ENCODE measurements around the gene TRMT61A. TPM values are rescaled to one million over a fixed set of nuclear protein-coding genes. Genes with fewer than 3 reads are reported as not detected.

The TRMT61A gene
- total and polyA plus RNA-seq, 8 donors: 3.3 to 16.1 (median 7.6) TPM

DNA sequence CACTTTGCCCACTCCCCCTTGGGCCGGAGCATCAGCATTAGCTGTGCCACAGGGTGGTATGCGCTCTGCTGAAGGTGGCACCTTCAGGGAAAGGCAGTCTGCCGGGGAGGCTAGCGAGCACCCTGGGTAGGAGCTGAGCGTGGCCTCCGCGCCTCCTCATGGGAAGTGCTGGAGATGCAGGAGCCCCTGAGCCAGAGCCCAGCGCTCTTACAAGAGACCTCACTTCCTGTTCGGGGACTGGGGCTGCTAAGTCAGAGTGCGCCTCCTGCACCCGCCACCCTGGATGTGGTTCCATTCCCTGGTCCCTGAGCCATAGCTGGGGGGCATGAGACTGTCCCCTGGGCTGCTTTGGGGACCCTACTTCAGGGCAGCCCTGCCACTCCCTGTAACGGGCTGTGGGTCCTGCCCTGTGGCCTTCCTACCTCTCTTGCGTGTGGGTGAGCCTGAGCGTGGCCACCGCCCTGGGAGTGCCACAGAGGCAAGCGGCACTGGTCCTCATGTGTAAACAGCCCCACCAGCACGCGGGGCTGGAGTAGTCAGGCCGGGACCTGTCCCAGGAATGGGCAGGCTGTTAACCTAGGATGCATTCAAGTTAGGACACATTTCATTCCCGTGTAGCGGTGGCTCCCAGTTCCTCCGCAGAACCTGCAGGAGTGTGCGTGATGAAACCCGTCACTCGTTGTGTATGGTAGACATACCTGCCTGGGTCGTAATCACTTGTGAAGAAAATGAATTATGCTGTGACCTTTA, 53.1 kb downstream of the TRMT61A start:
- intact Hi-C loops (cut with DNase I): no loop called here

DNA sequence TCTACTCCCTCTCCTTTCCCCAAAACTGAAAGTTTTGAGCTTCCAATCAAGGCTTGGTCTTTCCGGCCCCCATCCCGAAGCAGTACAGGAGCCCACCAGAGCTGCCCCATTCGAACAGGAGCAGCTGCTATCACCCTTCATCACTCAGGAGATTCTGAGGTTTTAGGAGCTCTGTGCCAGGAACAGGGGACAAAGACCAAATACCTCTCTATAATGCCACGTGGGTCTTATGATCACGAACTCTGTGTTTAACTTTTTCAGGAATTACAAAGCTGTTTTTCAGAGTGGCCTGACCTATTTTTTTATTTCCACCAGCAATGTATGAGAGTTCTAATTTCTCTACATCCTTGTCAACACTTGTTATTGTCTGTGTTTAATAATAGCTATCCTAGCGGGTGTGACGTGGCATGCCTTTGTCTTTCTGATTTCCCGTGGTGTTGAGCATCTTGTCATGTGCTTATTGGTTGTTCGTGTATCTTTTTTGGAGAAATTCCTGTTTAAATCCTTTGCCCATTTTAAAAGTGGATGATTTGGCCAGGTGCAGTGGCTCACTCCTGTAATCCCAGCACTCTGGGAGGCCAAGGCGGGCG, 55.4 kb downstream of the TRMT61A start:
- no peak overlapping the region for H3K4me3 ChIP-seq
- intact Hi-C loops (cut with DNase I): no loop called here
- peaks cover 0 to 5% (median 0%) of the 10 kb centered on the region in 3 donors for H3K36me3 ChIP-seq
- no peaks in the 10 kb centered on the region for H3K9me3 ChIP-seq
- whole genome bisulfite sequencing, 2 donors: 84 to 95% methylated on average over 11 of the region's 11 CpGs
- H3K27ac ChIP-seq: no peak overlapping the region
- TF ChIP-seq, protein P1, sequence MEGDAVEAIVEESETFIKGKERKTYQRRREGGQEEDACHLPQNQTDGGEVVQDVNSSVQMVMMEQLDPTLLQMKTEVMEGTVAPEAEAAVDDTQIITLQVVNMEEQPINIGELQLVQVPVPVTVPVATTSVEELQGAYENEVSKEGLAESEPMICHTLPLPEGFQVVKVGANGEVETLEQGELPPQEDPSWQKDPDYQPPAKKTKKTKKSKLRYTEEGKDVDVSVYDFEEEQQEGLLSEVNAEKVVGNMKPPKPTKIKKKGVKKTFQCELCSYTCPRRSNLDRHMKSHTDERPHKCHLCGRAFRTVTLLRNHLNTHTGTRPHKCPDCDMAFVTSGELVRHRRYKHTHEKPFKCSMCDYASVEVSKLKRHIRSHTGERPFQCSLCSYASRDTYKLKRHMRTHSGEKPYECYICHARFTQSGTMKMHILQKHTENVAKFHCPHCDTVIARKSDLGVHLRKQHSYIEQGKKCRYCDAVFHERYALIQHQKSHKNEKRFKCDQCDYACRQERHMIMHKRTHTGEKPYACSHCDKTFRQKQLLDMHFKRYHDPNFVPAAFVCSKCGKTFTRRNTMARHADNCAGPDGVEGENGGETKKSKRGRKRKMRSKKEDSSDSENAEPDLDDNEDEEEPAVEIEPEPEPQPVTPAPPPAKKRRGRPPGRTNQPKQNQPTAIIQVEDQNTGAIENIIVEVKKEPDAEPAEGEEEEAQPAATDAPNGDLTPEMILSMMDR (IDR thresholded peaks at IDR 0.05): no peak
- FAIRE-seq (no peak), ATAC-seq (no peak), DNase-seq (no peak)
- H3K4me1 ChIP-seq: no peaks in the 10 kb centered on the region
- no peaks in the 10 kb centered on the region for H3K27me3 ChIP-seq

More for the DNA sequence above, 53.1 kb downstream of the TRMT61A start:
- ATAC-seq (peak in 2 of 4 donors; percentile 19 to 32), FAIRE-seq (no peak), DNase-seq (peak in 1 of 6 donors; percentile 56)
- H3K4me3 ChIP-seq: no peak overlapping the region
- H3K4me1 ChIP-seq: no peaks in the 10 kb centered on the region
- peaks cover 0 to 5% (median 0%) of the 10 kb centered on the region in 3 donors for H3K36me3 ChIP-seq
- H3K9me3 ChIP-seq: no peaks in the 10 kb centered on the region
- 91 to 92% methylated on average over 26 of the region's 26 CpGs for WGBS, 2 donors
- no peaks in the 10 kb centered on the region for H3K27me3 ChIP-seq
- TF ChIP-seq, protein P1 (IDR thresholded peaks at IDR 0.05): no peak
- no peak overlapping the region for H3K27ac ChIP-seq

Other genes with a start within 250 kb of the TRMT61A start
- 100 to 1,000 TPM in 3 of 6 donors, 10 to 100 TPM in 3; 79.8 to 139 (median 101) TPM for gene EIF5, start 195.0 kb upstream of the TRMT61A start, total RNA-seq
- 10 to 100 TPM; 22.2 to 42.1 TPM for gene EIF5, start 195.0 kb upstream of the TRMT61A start, polyA plus RNA-seq
- 10 to 100 TPM; 35.3 to 51.0 (median 40.1) TPM for gene MARK3, start 143.8 kb upstream of the TRMT61A start, total RNA-seq
- gene MARK3, start 143.8 kb upstream of the TRMT61A start, polyA plus RNA-seq: 100 to 1,000 TPM in 1 of 2 donors, 10 to 100 TPM in 1; 84.7 to 110 TPM
- gene CKB, start 6.4 kb upstream of the TRMT61A start, total RNA-seq: 10 to 100 TPM; 17.8 to 52.9 (median 40.1) TPM
- 100 to 1,000 TPM; 140 to 264 TPM for gene CKB, start 6.4 kb upstream of the TRMT61A start, polyA plus RNA-seq
- gene BAG5, start 33.5 kb downstream of the TRMT61A start, total RNA-seq: 10 to 100 TPM in 3 of 6 donors, 1 to 10 TPM in 3; 6.4 to 13.4 (median 10.0) TPM
- gene BAG5, start 33.5 kb downstream of the TRMT61A start, polyA plus RNA-seq: 1 to 10 TPM; 3.6 to 8.5 TPM
- gene COA8, start 33.8 kb downstream of the TRMT61A start, total RNA-seq: 10 to 100 TPM; 17.0 to 28.7 (median 23.9) TPM
- gene COA8, start 33.8 kb downstream of the TRMT61A start, polyA plus RNA-seq: 10 to 100 TPM; 28.0 to 31.7 TPM
- 10 to 100 TPM; 36.1 to 81.0 (median 49.1) TPM for gene KLC1, start 100.0 kb downstream of the TRMT61A start, total RNA-seq
- 10 to 100 TPM; 79.6 to 91.0 TPM for gene KLC1, start 100.0 kb downstream of the TRMT61A start, polyA plus RNA-seq
- 1 to 10 TPM; 1.7 to 4.3 (median 2.7) TPM for gene XRCC3, start 186.3 kb downstream of the TRMT61A start, total RNA-seq
- 1 to 10 TPM; 4.4 to 5.2 TPM for gene XRCC3, start 186.3 kb downstream of the TRMT61A start, polyA plus RNA-seq
- gene ZFYVE21, start 186.6 kb downstream of the TRMT61A start, total RNA-seq: 10 to 100 TPM; 13.7 to 24.9 (median 16.2) TPM
- 10 to 100 TPM; 22.1 to 32.6 TPM for gene ZFYVE21, start 186.6 kb downstream of the TRMT61A start, polyA plus RNA-seq

Measured in pancreas (tissue), 10 donors.